Esophagus muscularis mucosa (tissue), 3 donors: Measurements from ENCODE around the gene RAB4A.

Experiments used
- CTCF ChIP-seq, 3 experiments: fragments of 200-600 bp in 2 of 3; fragments of 450-650 bp in 1 of 3; sonication (generic) in 2 of 3; IDR thresholded peaks; one replicate each; pipeline ENCODE4 v1.5.1; 2017 to 2019; ENCODE audit warnings: antibody characterized with exemption in 3 of 3, mild to moderate bottlenecking in 2 of 3, moderate library complexity in 1 of 3
- POLR2A ChIP-seq: fragments of 450-650 bp; IDR thresholded peaks from one replicate; pipeline ENCODE4 v1.6.1; 2017; ENCODE audit warnings: antibody characterized with exemption, moderate library complexity, mild to moderate bottlenecking, low read depth

- TF ChIP-seq CTCF (IDR thresholded peaks at IDR 0.05) (no peak), POLR2A (no peak)
Observed at GRCh38 chr1:229340496-229340895, 69.6 kb downstream of the RAB4A start.
